B cell (primary cell): ENCODE measurements around the gene POLD4. TPM values are rescaled to one million over a fixed set of nuclear protein-coding genes. Genes with fewer than 3 reads are reported as not detected.

Source experiments
- ATAC-seq: fragments of 200-7000 bp; cut with Tn5 transposase; one replicate; pipeline ENCODE4 v1.10.0; 2021; ENCODE audit warnings: low read depth, mild to moderate bottlenecking, moderate number of reproducible peaks, moderate library complexity
- CTCF ChIA-PET: fragments of 350-600 bp; sonication (Branson Sonifier 250); formaldehyde crosslinking; loops from one replicate; lab custom pipeline; 2021; ENCODE audit warnings: antibody characterized with exemption, inconsistent platforms; lab: Charles Lee
- POLR2A ChIA-PET: fragments of 350-600 bp; sonication (Branson Sonifier 250); formaldehyde crosslinking; loops from one replicate; lab custom pipeline; 2021; ENCODE audit warnings: antibody characterized with exemption; lab: Charles Lee
- DNase-seq: peaks from one replicate; pipeline ENCODE4 v3.0.0; 2013
- H2AFZ ChIP-seq: 2 replicates; pipeline ENCODE4 v1.6.1; 2012; ENCODE audit warnings: mild to moderate bottlenecking, low read depth, low read length; ENCODE audit not compliant: insufficient read depth, poor library complexity, severe bottlenecking
- H3K27ac ChIP-seq, 2 donors: 1 replicate in 1 of 2; 2 replicates in 1 of 2; pipeline ENCODE4 v1.5.1; 2012 to 2013; ENCODE audit warnings: low read length in 2 of 2, mild to moderate bottlenecking in 2 of 2, moderate library complexity in 1 of 2
- H3K27me3 ChIP-seq, 4 experiments: fragments of 200-600 bp in 1 of 4; sonication (generic) in 1 of 4; replicated peaks in 1 of 4; 1 replicate in 2 of 4; 2 replicates in 2 of 4; pipeline versions ENCODE4 v1.6.1 to v1.7.0; 2013 to 2016; ENCODE audit warnings: low read length in 3 of 4, mild to moderate bottlenecking in 2 of 4, mixed read lengths in 1 of 4, moderate library complexity in 1 of 4; ENCODE audit not compliant: insufficient read depth in 4 of 4, control insufficient read depth in 3 of 4; ENCODE audit errors: control extremely low read depth in 1 of 4
- H3K36me3 ChIP-seq, 2 experiments: replicated peaks in 1 of 2; 1 replicate in 1 of 2; 2 replicates in 1 of 2; pipeline versions ENCODE4 v1.6.1 to v1.7.1; 2013; ENCODE audit warnings: low read length in 1 of 2; ENCODE audit not compliant: insufficient read depth in 2 of 2, control insufficient read depth in 1 of 2; ENCODE audit errors: control extremely low read depth in 1 of 2, extremely low read depth in 1 of 2
- H3K4me1 ChIP-seq, 2 donors: fragments of 200-600 bp in 1 of 2; sonication (generic) in 1 of 2; 1 replicate in 1 of 2; 2 replicates in 1 of 2; pipeline versions ENCODE4 v1.5.1 to v1.6.1; 2013 to 2017; ENCODE audit warnings: low read length in 2 of 2; ENCODE audit not compliant: control insufficient read depth in 2 of 2, insufficient read depth in 2 of 2
- H3K4me2 ChIP-seq: replicated peaks from 2 replicates; pipeline ENCODE3; 2012; ENCODE audit warnings: mild to moderate bottlenecking, low read depth, low read length; ENCODE audit not compliant: poor library complexity, severe bottlenecking
- H3K4me3 ChIP-seq, 5 experiments: fragments of 200-600 bp in 1 of 5; sonication (generic) in 1 of 5; 1 replicate in 3 of 5; 2 replicates in 2 of 5; pipeline versions ENCODE4 v1.5.1 to v1.7.0; 2011 to 2016; ENCODE audit warnings: low read length in 4 of 5, mild to moderate bottlenecking in 4 of 5, low read depth in 2 of 5, control low read depth in 1 of 5, moderate library complexity in 1 of 5; ENCODE audit not compliant: insufficient read depth in 1 of 5; ENCODE audit errors: control extremely low read depth in 1 of 5, extremely low read depth in 1 of 5
- H3K79me2 ChIP-seq: fragments of 200-600 bp; sonication (generic); one replicate; pipeline ENCODE4 v1.6.0; 2016; ENCODE audit warnings: low read length; ENCODE audit not compliant: control insufficient read depth, insufficient read depth
- H3K9ac ChIP-seq: fragments of 200-600 bp; sonication (generic); 2 replicates; pipeline ENCODE4 v1.6.1; 2017; ENCODE audit warnings: mild to moderate bottlenecking, low read length, moderate library complexity
- H3K9me3 ChIP-seq, 3 donors: one replicate each; pipeline versions ENCODE4 v1.6.1 to v1.7.1; 2013; ENCODE audit warnings: low read length in 2 of 3; ENCODE audit not compliant: control insufficient read depth in 2 of 3, insufficient read depth in 1 of 3; ENCODE audit errors: control extremely low read depth in 1 of 3
- H4K20me1 ChIP-seq: 2 replicates; pipeline ENCODE4 v1.6.0; 2012; ENCODE audit warnings: mild to moderate bottlenecking, low read length; ENCODE audit not compliant: insufficient read depth, control insufficient read depth, poor library complexity, severe bottlenecking
- H3K27ac Mint-ChIP-seq: one replicate; pipeline ENCODE4 v1.8.0; 2021; ENCODE audit warnings: mixed read lengths
- H3K27me3 Mint-ChIP-seq: one replicate; pipeline ENCODE4 v1.8.0; 2021; ENCODE audit warnings: mixed read lengths
- H3K4me1 Mint-ChIP-seq: one replicate; pipeline ENCODE4 v1.8.0; 2021; ENCODE audit warnings: mixed read lengths
- H3K4me3 Mint-ChIP-seq: one replicate; pipeline ENCODE4 v1.8.0; 2021; ENCODE audit warnings: mixed read lengths
- H3K9me3 Mint-ChIP-seq: one replicate; pipeline ENCODE4 v1.8.0; 2022; ENCODE audit warnings: mixed read lengths; ENCODE audit not compliant: insufficient read depth
- CTCF ChIP-seq: fragments of 200-600 bp; IDR thresholded peaks from one replicate; pipeline ENCODE4 v1.8.0; 2022; ENCODE audit warnings: antibody characterized with exemption, mild to moderate bottlenecking
- EZH2 ChIP-seq: IDR thresholded peaks from 2 replicates; pipeline ENCODE4 v1.6.1; 2012; ENCODE audit warnings: borderline replicate concordance, low read depth, mild to moderate bottlenecking, moderate library complexity, low read length; ENCODE audit not compliant: insufficient read depth, poor library complexity, severe bottlenecking
- WGBS: methylation state at CpG from one replicate; pipeline ENCODE4 v1.1.5; 2013; ENCODE audit warnings: missing lambda C conversion rate; ENCODE audit not compliant: insufficient coverage; 5-methylcytosine and 5-hydroxymethylcytosine counted together
- intact Hi-C: fragments of 100-400 bp; cut with micrococcal nuclease; formaldehyde crosslinking; loops from one replicate; pipeline ENCODE4 v1.10.0; 2022
- polyA plus RNA-seq: library from polyadenylated mRNA; depleted of rRNA; stranded (reverse); fragments of >200 nt; gene quantifications from 2 replicates; pipeline ENCODE4 v1.2.3, GENCODE V29; 2012
- total RNA-seq, 2 donors: library from RNA; stranded (reverse); fragments of 120-200 nt in 1 of 2; gene quantifications; 1 replicate in 1 of 2; 2 replicates in 1 of 2; pipeline versions ENCODE4 v1.2.3 to v1.2.4, GENCODE V29; 2013 to 2022

Gene POLD4
- total and polyA plus RNA-seq, 2 donors (not counting 1 experiment from before 2014, with no cell fraction given): 210 to 559 TPM

GRCh38 chr11:67303835-67304411 lies 49.4 kb downstream of the POLD4 start:
- intact Hi-C loops: no loop called here
- DNase-seq (no peak), ATAC-seq (no peak)
- TF ChIP-seq EZH2 (no peak), CTCF (no peak)
- peak overlapping the region; percentile 49 for H2AFZ ChIP-seq
- ChIA-PET POLR2A (interaction anchor here (0.5 to 2.2 kb wide), 4 partner anchors 15 to 755 kb away, joined by 3 to 10 read pairs (median 4); partner anchors contain the start of genes ANKRD13D and POLD4), CTCF (interaction anchor here (2.6 kb wide), 1 partner anchor 13 kb away, joined by 8 read pairs; no protein-coding TSS in a partner anchor)
- Mint-ChIP-seq H3K27me3 (no peaks in the 10 kb centered on the region), H3K27ac (no peak overlapping the region), H3K9me3 (no peaks in the 10 kb centered on the region), H3K4me1 (peaks cover 2% of the 10 kb centered on the region), H3K4me3 (peak overlapping the region; percentile 37)
- H3K9me3 ChIP-seq: no peaks in the 10 kb centered on the region
- WGBS: 63% methylated on average over 41 of the region's 43 CpGs
- H3K36me3 ChIP-seq: peaks cover 4 to 38% of the 10 kb centered on the region in 2 experiments
- H3K4me3 ChIP-seq: peak overlapping the region in 3 of 5 experiments; percentile 38 to 56 (median 44)
- H4K20me1 ChIP-seq: peaks cover 43% of the 10 kb centered on the region
- H3K9ac ChIP-seq: peak overlapping the region; percentile 45
- H3K27ac ChIP-seq: no peak overlapping the region
- peaks cover 3 to 4% of the 10 kb centered on the region in 2 donors for H3K4me1 ChIP-seq
- peak overlapping the region; percentile 75 for H3K4me2 ChIP-seq
- H3K79me2 ChIP-seq: peaks cover 12% of the 10 kb centered on the region
- no peaks in the 10 kb centered on the region for H3K27me3 ChIP-seq
